ENCODE measurements around the gene AQP9. TPM values are rescaled to one million over a fixed set of nuclear protein-coding genes. Genes with fewer than 3 reads are reported as not detected.

The AQP9 gene
- total and polyA plus RNA-seq, 11 donors: 0.11 to 17.7 (median 0.96) TPM

DNA sequence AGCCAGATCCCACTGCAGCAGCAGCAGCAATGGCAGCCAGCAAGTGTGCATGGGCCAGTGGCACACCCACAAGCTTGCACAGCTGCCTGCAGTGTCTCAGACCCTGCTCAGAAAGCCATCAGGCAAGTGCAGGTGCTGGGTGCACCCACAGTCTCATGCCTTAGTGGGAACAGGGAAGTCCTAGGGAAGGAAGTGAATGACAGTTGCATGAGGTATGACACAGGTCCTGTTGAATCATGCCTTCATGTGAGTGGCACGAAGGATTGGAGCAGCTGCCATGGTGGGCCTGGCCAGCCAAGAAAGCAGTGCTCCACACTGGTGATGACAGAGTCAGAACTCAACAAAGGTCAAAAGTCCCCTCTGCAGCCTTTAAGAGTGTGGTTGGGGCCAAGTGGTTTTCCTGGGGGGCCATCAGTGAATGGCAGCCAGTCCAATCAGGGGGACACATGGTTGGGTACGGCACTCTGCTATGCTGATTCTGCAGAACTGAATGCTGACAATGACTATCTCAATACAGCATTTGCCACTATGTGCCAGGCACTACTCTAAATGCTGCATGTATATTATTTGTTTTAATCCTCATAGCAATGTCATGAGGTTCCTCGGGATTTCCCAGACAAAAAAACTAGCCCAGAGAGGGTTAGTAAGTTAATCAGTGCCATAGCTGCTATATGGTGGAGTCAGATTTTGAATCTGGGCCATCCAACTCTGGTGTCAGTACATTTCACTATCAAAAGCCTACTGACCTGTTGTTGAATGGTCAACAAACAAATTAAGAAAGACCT, 94.3 kb downstream of the AQP9 start:
- Histone ChIP-seq H3K27me3 (no peaks in the 10 kb centered on the region), H3K9me3 (no peaks in the 10 kb centered on the region), H3K36me3 (no peaks in the 10 kb centered on the region), H3K4me1 (peaks cover 3 to 29% (median 21%) of the 10 kb centered on the region in 12 donors), H3K4me3 (no peak overlapping the region), H3K27ac (no peak overlapping the region)
- no peak for DNase-seq
- no peak for ATAC-seq
- intact Hi-C loops (cut with DNase I): no loop called here
- no peak for TF ChIP-seq POLR2A (IDR thresholded peaks at IDR 0.05)
- TF ChIP-seq, protein P1, sequence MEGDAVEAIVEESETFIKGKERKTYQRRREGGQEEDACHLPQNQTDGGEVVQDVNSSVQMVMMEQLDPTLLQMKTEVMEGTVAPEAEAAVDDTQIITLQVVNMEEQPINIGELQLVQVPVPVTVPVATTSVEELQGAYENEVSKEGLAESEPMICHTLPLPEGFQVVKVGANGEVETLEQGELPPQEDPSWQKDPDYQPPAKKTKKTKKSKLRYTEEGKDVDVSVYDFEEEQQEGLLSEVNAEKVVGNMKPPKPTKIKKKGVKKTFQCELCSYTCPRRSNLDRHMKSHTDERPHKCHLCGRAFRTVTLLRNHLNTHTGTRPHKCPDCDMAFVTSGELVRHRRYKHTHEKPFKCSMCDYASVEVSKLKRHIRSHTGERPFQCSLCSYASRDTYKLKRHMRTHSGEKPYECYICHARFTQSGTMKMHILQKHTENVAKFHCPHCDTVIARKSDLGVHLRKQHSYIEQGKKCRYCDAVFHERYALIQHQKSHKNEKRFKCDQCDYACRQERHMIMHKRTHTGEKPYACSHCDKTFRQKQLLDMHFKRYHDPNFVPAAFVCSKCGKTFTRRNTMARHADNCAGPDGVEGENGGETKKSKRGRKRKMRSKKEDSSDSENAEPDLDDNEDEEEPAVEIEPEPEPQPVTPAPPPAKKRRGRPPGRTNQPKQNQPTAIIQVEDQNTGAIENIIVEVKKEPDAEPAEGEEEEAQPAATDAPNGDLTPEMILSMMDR (IDR thresholded peaks at IDR 0.05): no peak
- WGBS, 4 donors: 85 to 94% (median 90%) methylated on average over 3 of the region's 3 CpGs

DNA sequence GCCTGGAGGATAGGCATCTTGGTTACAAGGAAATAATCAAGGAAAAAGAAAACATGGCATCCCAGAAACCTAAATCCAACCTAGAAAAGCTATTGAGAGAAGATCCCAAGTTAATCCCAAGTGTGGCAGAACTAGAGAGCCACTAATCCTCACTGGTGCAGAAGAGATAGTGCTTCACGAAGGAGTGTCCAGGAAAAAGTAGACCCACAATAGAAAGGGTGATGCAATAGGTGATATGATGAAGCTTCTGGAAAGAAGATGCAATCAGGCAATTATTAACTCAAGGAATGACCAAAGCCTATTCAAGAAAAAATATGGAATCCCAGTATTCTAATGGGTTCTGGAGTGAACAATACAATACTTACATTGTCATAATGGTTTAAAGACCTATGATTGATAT, 95.2 kb downstream of the AQP9 start:
- H3K27me3 ChIP-seq: no peaks in the 10 kb centered on the region

More for the DNA sequence above, 95.2 kb downstream of the AQP9 start:
- peaks cover 3 to 23% (median 16%) of the 10 kb centered on the region in 12 donors for H3K4me1 ChIP-seq
- TF ChIP-seq, protein P1 (IDR thresholded peaks at IDR 0.05): no peak
- no peak for TF ChIP-seq POLR2A (IDR thresholded peaks at IDR 0.05)
- ATAC-seq (no peak), DNase-seq (no peak)
- intact Hi-C loops (cut with DNase I): no loop called here
- no peaks in the 10 kb centered on the region for H3K36me3 ChIP-seq
- no peaks in the 10 kb centered on the region for H3K9me3 ChIP-seq
- 56 to 84% (median 81%) methylated on average over 1 of the region's 1 CpG for WGBS, 4 donors
- no peak overlapping the region for H3K27ac ChIP-seq
- no peak overlapping the region for H3K4me3 ChIP-seq

Other genes with a start within 250 kb of the AQP9 start
- gene ALDH1A2, start 72.7 kb upstream of the AQP9 start, total RNA-seq: 10 to 100 TPM in 4 of 9 donors, 1 to 10 TPM in 5; 3.6 to 63.3 (median 7.1) TPM
- gene ALDH1A2, start 72.7 kb upstream of the AQP9 start, polyA plus RNA-seq: 1 to 10 TPM; 1.9 to 2.9 TPM